HCT116 (cell line): ENCODE measurements around the gene RNF220. TPM values are rescaled to one million over a fixed set of nuclear protein-coding genes. Genes with fewer than 3 reads are reported as not detected.

Source experiments
- ATAC-seq: fragments of 200-7000 bp; cut with Tn5 transposase; 2 replicates; pipeline ENCODE4 v1.9.1; 2020; ENCODE audit warnings: mild to moderate bottlenecking, moderate library complexity
- BruUV-seq: library from RNA; stranded (reverse); fragments of 400-500 nt; replicated peaks from 2 replicates; lab custom pipeline; 2021; lab: Mats Ljungman, UMichigan
- CTCF ChIA-PET: fragments of 300-600 bp; sonication (Branson Sonifier 250); formaldehyde crosslinking; loops from one replicate; lab custom pipeline; 2021; ENCODE audit warnings: antibody characterized with exemption; lab: Charles Lee
- POLR2A ChIA-PET: fragments of 300-600, 350-600 bp; sonication (Branson Sonifier 250); formaldehyde crosslinking; loops from one replicate; lab custom pipeline; 2021; ENCODE audit warnings: antibody characterized with exemption; lab: Charles Lee
- RAD21 ChIA-PET, 2 experiments: fragments of 300-600 bp; sonication (Branson Sonifier 250); formaldehyde crosslinking; loops; one replicate each; lab custom pipeline; 2023; ENCODE audit warnings: low total read pairs in 2 of 2; ENCODE audit not compliant: uncharacterized antibody in 2 of 2, unreplicated experiment in 2 of 2, low non-redundant PET in 1 of 2; lab: Charles Lee
- DNase-seq: peaks from one replicate; pipeline ENCODE4 v3.0.0-alpha.2; 2010; ENCODE audit warnings: low read depth, low spot score
- H2AFZ ChIP-seq: fragments of 200-600 bp; shearing (Covaris generic), sonication (generic); 2 replicates; pipeline ENCODE4 v1.6.1; 2017; ENCODE audit warnings: low read depth, mixed run types, mixed read lengths, antibody characterized with exemption, low read length; ENCODE audit not compliant: poor library complexity, severe bottlenecking
- H3K27ac ChIP-seq: 2 replicates; pipeline ENCODE4 v1.5.1; 2012; ENCODE audit warnings: low read depth, low read length
- H3K27me3 ChIP-seq: fragments of 200-600 bp; sonication (generic); 2 replicates; pipeline ENCODE4 v1.6.1; 2016; ENCODE audit warnings: mixed run types, low read length, mixed read lengths; ENCODE audit not compliant: insufficient read depth
- H3K36me3 ChIP-seq, 2 experiments: fragments of 200-500 bp in 1 of 2; fragments of 200-600 bp in 1 of 2; sonication (Bioruptor generic) in 1 of 2; sonication (generic) in 1 of 2; 2 replicates each; pipeline versions ENCODE4 v1.5.1 to v1.6.1; 2014 to 2016; ENCODE audit warnings: low read length in 2 of 2, inconsistent platforms in 1 of 2, mixed read lengths in 1 of 2, mixed run types in 1 of 2; ENCODE audit not compliant: insufficient read depth in 2 of 2, control insufficient read depth in 1 of 2
- H3K4me1 ChIP-seq, 2 experiments: fragments of 200-600 bp in 1 of 2; sonication (generic) in 1 of 2; 2 replicates each; pipeline versions ENCODE4 v1.5.1 to v1.6.1; 2012 to 2017; ENCODE audit warnings: low read length in 2 of 2, inconsistent platforms in 1 of 2, mild to moderate bottlenecking in 1 of 2, mixed read lengths in 1 of 2, mixed run types in 1 of 2, moderate library complexity in 1 of 2; ENCODE audit not compliant: insufficient read depth in 2 of 2, control insufficient read depth in 1 of 2
- H3K4me2 ChIP-seq: fragments of 200-600 bp; sonication (generic); 2 replicates; pipeline ENCODE4 v1.6.1; 2017; ENCODE audit warnings: mixed run types, low read length, mixed read lengths
- H3K4me3 ChIP-seq, 2 experiments: fragments of 200-600 bp in 1 of 2; sonication (generic) in 1 of 2; replicated peaks in 1 of 2; 2 replicates each; pipeline ENCODE4 v1.5.1; 2011 to 2016; ENCODE audit warnings: low read length in 2 of 2, control low read depth in 1 of 2, low read depth in 1 of 2, mild to moderate bottlenecking in 1 of 2, mixed read lengths in 1 of 2, mixed run types in 1 of 2
- H3K79me2 ChIP-seq: fragments of 200-600 bp; sonication (generic); 2 replicates; pipeline ENCODE4 v1.6.1; 2017; ENCODE audit warnings: mild to moderate bottlenecking, mixed run types, low read length, moderate library complexity, mixed read lengths; ENCODE audit not compliant: insufficient read depth
- H3K9ac ChIP-seq: fragments of 200-600 bp; sonication (generic); 2 replicates; pipeline ENCODE4 v1.6.1; 2016; ENCODE audit warnings: low read length, mixed read lengths
- H3K9me2 ChIP-seq: fragments of 200-600 bp; sonication (generic), shearing (Covaris generic); 2 replicates; pipeline ENCODE4 v1.6.1; 2017; ENCODE audit warnings: mixed run types, mild to moderate bottlenecking, moderate library complexity; ENCODE audit not compliant: insufficient read depth
- H3K9me3 ChIP-seq, 2 experiments: fragments of 200-500 bp in 1 of 2; fragments of 200-600 bp in 1 of 2; sonication (Bioruptor generic) in 1 of 2; sonication (generic) in 1 of 2; 2 replicates each; pipeline ENCODE4 v1.6.1; 2014 to 2017; ENCODE audit warnings: low read length in 2 of 2, mixed read lengths in 2 of 2, inconsistent platforms in 1 of 2, low read depth in 1 of 2, mild to moderate bottlenecking in 1 of 2, mixed run types in 1 of 2, moderate library complexity in 1 of 2; ENCODE audit not compliant: control insufficient read depth in 1 of 2, insufficient read depth in 1 of 2
- H4K20me1 ChIP-seq: fragments of 200-600 bp; sonication (generic), shearing (Covaris generic); 2 replicates; pipeline ENCODE4 v1.6.1; 2017; ENCODE audit warnings: mixed run types, mild to moderate bottlenecking, moderate library complexity; ENCODE audit not compliant: insufficient read depth
- ATF3 ChIP-seq: IDR thresholded peaks from 2 replicates; pipeline ENCODE4 v1.6.1; 2012
- CBX3 ChIP-seq: IDR thresholded peaks from 2 replicates; pipeline ENCODE4 v1.6.1; 2012; ENCODE audit warnings: low read depth
- CEBPB ChIP-seq: IDR thresholded peaks from 2 replicates; pipeline ENCODE4 v1.6.1; 2012; ENCODE audit warnings: low read depth
- CTCF ChIP-seq, 3 experiments: fragments of 200-600 bp in 1 of 3; sonication (generic) in 1 of 3; IDR thresholded peaks in 2 of 3; conservative IDR thresholded peaks in 1 of 3; 2 replicates each; pipeline ENCODE4 v1.5.1; 2012 to 2017; ENCODE audit warnings: low read depth in 2 of 3, low read length in 2 of 3, antibody characterized with exemption in 1 of 3, borderline replicate concordance in 1 of 3, control low read depth in 1 of 3, mild to moderate bottlenecking in 1 of 3, mixed read lengths in 1 of 3, mixed run types in 1 of 3, moderate library complexity in 1 of 3; ENCODE audit not compliant: insufficient read depth in 1 of 3
- EGR1 ChIP-seq: IDR thresholded peaks from 2 replicates; pipeline ENCODE4 v1.6.1; 2012; ENCODE audit warnings: low read depth
- EZH2 ChIP-seq: fragments of 200-600 bp; sonication (generic); IDR thresholded peaks from 2 replicates; pipeline ENCODE4 v1.6.1; 2017; ENCODE audit warnings: antibody characterized with exemption, mixed run types
- MAX ChIP-seq: IDR thresholded peaks from 2 replicates; pipeline ENCODE4 v1.6.1; 2012
- POLR2A ChIP-seq: IDR thresholded peaks from 2 replicates; pipeline ENCODE4 v1.7.0; 2011; ENCODE audit warnings: borderline replicate concordance; ENCODE audit not compliant: insufficient read depth, insufficient read length; ENCODE audit errors: extremely low read depth
- RAD21 ChIP-seq: IDR thresholded peaks from 2 replicates; pipeline ENCODE4 v1.6.1; 2012; ENCODE audit warnings: low read depth, mild to moderate bottlenecking
- SP1 ChIP-seq: IDR thresholded peaks from 2 replicates; pipeline ENCODE4 v1.6.1; 2012; ENCODE audit warnings: low read depth
- SRF ChIP-seq: IDR thresholded peaks from 2 replicates; pipeline ENCODE4 v1.6.1; 2012; ENCODE audit warnings: low read depth
- TCF7L2 ChIP-seq: IDR thresholded peaks from 2 replicates; pipeline ENCODE4 v1.7.0; 2011; ENCODE audit warnings: borderline replicate concordance, inconsistent platforms; ENCODE audit not compliant: insufficient read depth, insufficient read length; ENCODE audit errors: extremely low read depth
- YY1 ChIP-seq: IDR thresholded peaks from 2 replicates; pipeline ENCODE4 v1.6.1; 2011; ENCODE audit warnings: low read length, low read depth, moderate library complexity, mild to moderate bottlenecking; ENCODE audit not compliant: insufficient replicate concordance; ENCODE audit errors: extremely low read depth
- ZBTB33 ChIP-seq: IDR thresholded peaks from 2 replicates; pipeline ENCODE4 v1.6.1; 2011; ENCODE audit warnings: mild to moderate bottlenecking, low read length, moderate library complexity; ENCODE audit not compliant: insufficient replicate concordance; ENCODE audit errors: extremely low read depth
- intact Hi-C: fragments of 100-400 bp; cut with micrococcal nuclease; formaldehyde crosslinking; loops from 2 replicates; pipeline ENCODE4 v1.10.0; 2022
- total RNA-seq: library from RNA; stranded (reverse); gene quantifications from one replicate; pipeline ENCODE4 v1.2.1, GENCODE V29; 2021; ENCODE audit not compliant: unreplicated experiment

The RNF220 gene
- total RNA-seq, 1 experiment from 2014 or later, result 84.5 TPM

- POLR2A ChIA-PET, result interaction anchor here (1.8 to 6.5 kb wide), 2 partner anchors 23 to 24 kb away, joined by 4 to 39 read pairs; partner anchors contain the start of genes ARMH1 and TMEM53
- intact Hi-C loops, result no loop called here
- no peak for DNase-seq
Measured at GRCh38 chr1:44696789-44697345, 291.8 kb downstream of the RNF220 start.

More at GRCh38 chr1:44696789-44697345, 291.8 kb downstream of the RNF220 start:
- BruUV-seq, result no TSS peak
- ChIA-PET RAD21 (no interaction called here), CTCF (interaction anchor here (1.1 to 1.4 kb wide), 2 partner anchors 23 to 41 kb away, joined by 3 read pairs; partner anchors contain the start of genes ARMH1 and TMEM53)
- H3K9ac ChIP-seq, result no peak overlapping the region
- no peak overlapping the region for H3K27ac ChIP-seq
- H3K27me3 ChIP-seq, result no peaks in the 10 kb centered on the region
- no peaks in the 10 kb centered on the region for H4K20me1 ChIP-seq
- ATAC-seq, result no peak
- no peaks in the 10 kb centered on the region for H3K36me3 ChIP-seq
- H3K9me2 ChIP-seq, result no peaks in the 10 kb centered on the region
- TF ChIP-seq EGR1 (no peak), POLR2A (no peak), CBX3 (no peak), CEBPB (no peak), CTCF (IDR thresholded peaks at IDR 0.05 in 2 of 3, conservative IDR thresholded peaks at IDR 0.05 in 1 of 3; ENCODE audit: borderline replicate concordance in 1 of 3, insufficient read depth in 1 of 3, low read depth in 2 of 3, low read length in 2 of 3) (no peak), RAD21 (no peak), ZBTB33 (no peak), SRF (no peak), SP1 (no peak), ATF3 (no peak), MAX (no peak), EZH2 (no peak), YY1 (no peak), TCF7L2 (no peak)
- TF ChIP-seq, all 23 proteins: peak for 0
- H3K4me3 ChIP-seq, result no peak overlapping the region
- peaks cover 0 to 27% of the 10 kb centered on the region in 2 experiments; a peak in 2 of 4 replicates for H3K4me1 ChIP-seq
- H2AFZ ChIP-seq, result no peak overlapping the region
- no peaks in the 10 kb centered on the region for H3K79me2 ChIP-seq
- no peaks in the 10 kb centered on the region for H3K9me3 ChIP-seq
- H3K4me2 ChIP-seq, result no peak overlapping the region
